Peyer's patch (tissue), 4 donors: ENCODE results near the gene MACROD2. TPM values are rescaled to one million over a fixed set of nuclear protein-coding genes. Genes with fewer than 3 reads are reported as not detected.
A peak's percentile ranks its signal among the peaks of the same experiment; 100 is the strongest.

ENCODE experiments used
- DNase-seq, 3 donors: peaks; one replicate each; pipeline ENCODE4 v3.0.0-alpha.2; 2017 to 2019
- H3K27ac ChIP-seq, 4 donors: fragments of 200-600 bp; sonication (generic); one replicate each; pipeline ENCODE4 v1.5.1; 2016 to 2019
- H3K27me3 ChIP-seq, 2 donors: fragments of 200-600 bp; sonication (generic); one replicate each; pipeline ENCODE4 v1.5.1; 2019
- H3K36me3 ChIP-seq, 3 donors: fragments of 200-600 bp; sonication (generic); one replicate each; pipeline ENCODE4 v1.5.1; 2016 to 2019
- H3K4me1 ChIP-seq, 4 donors: fragments of 200-600 bp; sonication (generic); one replicate each; pipeline ENCODE4 v1.5.1; 2016 to 2019
- H3K4me3 ChIP-seq, 4 donors: fragments of 200-600 bp; sonication (generic); 1 replicate in 3 of 4; 2 replicates in 1 of 4; pipeline ENCODE4 v1.5.1; 2016 to 2019; ENCODE audit warnings: mild to moderate bottlenecking in 1 of 4
- H3K9me3 ChIP-seq, 4 donors: fragments of 200-600 bp; sonication (generic); one replicate each; pipeline ENCODE4 v1.5.1; 2016 to 2019; ENCODE audit warnings: mild to moderate bottlenecking in 1 of 4
- CTCF ChIP-seq, 6 experiments: fragments of 450-650 bp in 4 of 6; fragments of 200-600 bp in 2 of 6; sonication (generic) in 1 of 6; IDR thresholded peaks; one replicate each; pipeline ENCODE4 v1.5.1; 2017 to 2019; ENCODE audit warnings: antibody characterized with exemption in 6 of 6, mild to moderate bottlenecking in 3 of 6, moderate library complexity in 1 of 6
- POLR2A ChIP-seq, 2 donors: fragments of 450-650 bp; IDR thresholded peaks; one replicate each; pipeline ENCODE4 v1.5.1; 2017; ENCODE audit warnings: antibody characterized with exemption in 2 of 2, mild to moderate bottlenecking in 2 of 2, moderate library complexity in 2 of 2
- total RNA-seq, 4 donors: library from RNA; depleted of rRNA; stranded (reverse); fragments of >200 nt; gene quantifications; one replicate each; pipeline ENCODE4 v1.1.0, GENCODE V29; 2016

Gene MACROD2
- total RNA-seq, 4 donors from 2014 or later: 2.5 to 10.7 (median 6.5) TPM

GRCh38 chr20:14319704-14320103 is 324.4 kb downstream of the MACROD2 start:
- no peaks in the 10 kb centered on the region for H3K9me3 ChIP-seq
- H3K36me3 ChIP-seq: no peaks in the 10 kb centered on the region
- H3K4me3 ChIP-seq: no peak overlapping the region
- no peak overlapping the region for H3K27ac ChIP-seq
- H3K4me1 ChIP-seq: no peaks in the 10 kb centered on the region
- TF ChIP-seq CTCF (IDR thresholded peaks at IDR 0.05): no peak
- no peak for DNase-seq
- H3K27me3 ChIP-seq: no peaks in the 10 kb centered on the region

GRCh38 chr20:14331646-14332045 is 336.3 kb downstream of the MACROD2 start:
- no peak overlapping the region for H3K27ac ChIP-seq
- TF ChIP-seq CTCF (IDR thresholded peaks at IDR 0.05) (no peak), POLR2A (IDR thresholded peaks at IDR 0.05) (no peak)
- peaks cover 0 to 6% (median 0%) of the 10 kb centered on the region in 3 donors for H3K36me3 ChIP-seq
- H3K4me1 ChIP-seq: no peaks in the 10 kb centered on the region
- DNase-seq: no peak
- H3K27me3 ChIP-seq: no peaks in the 10 kb centered on the region
- no peak overlapping the region for H3K4me3 ChIP-seq
- no peaks in the 10 kb centered on the region for H3K9me3 ChIP-seq

- no peak overlapping the region for H3K27ac ChIP-seq
- no peak overlapping the region for H3K4me3 ChIP-seq
Observed at GRCh38 chr20:14332866-14333265, 337.6 kb downstream of the MACROD2 start.

GRCh38 chr20:14333721-14334120 is 338.4 kb downstream of the MACROD2 start:
- peak overlapping the region in 2 of 4 donors; percentile 7 to 25 for H3K4me3 ChIP-seq
- DNase-seq: no peak
- no peak overlapping the region for H3K27ac ChIP-seq
- H3K4me1 ChIP-seq: no peaks in the 10 kb centered on the region
- no peaks in the 10 kb centered on the region for H3K9me3 ChIP-seq
- H3K36me3 ChIP-seq: no peaks in the 10 kb centered on the region
- TF ChIP-seq POLR2A (IDR thresholded peaks at IDR 0.05): no peak
- TF ChIP-seq CTCF (IDR thresholded peaks at IDR 0.05): no peak
- no peaks in the 10 kb centered on the region for H3K27me3 ChIP-seq

More at GRCh38 chr20:14332866-14333265, 337.6 kb downstream of the MACROD2 start:
- Histone ChIP-seq H3K4me1 (no peaks in the 10 kb centered on the region), H3K27me3 (no peaks in the 10 kb centered on the region), H3K9me3 (no peaks in the 10 kb centered on the region), H3K36me3 (no peaks in the 10 kb centered on the region)
- DNase-seq: no peak
- TF ChIP-seq CTCF (IDR thresholded peaks at IDR 0.05): no peak
- TF ChIP-seq POLR2A (IDR thresholded peaks at IDR 0.05): no peak

GRCh38 chr20:14334306-14334930 is 339.1 kb downstream of the MACROD2 start:
- TF ChIP-seq POLR2A (IDR thresholded peaks at IDR 0.05): no peak
- TF ChIP-seq CTCF (IDR thresholded peaks at IDR 0.05): peak in 3 of 6 experiments; percentile 44 to 53 (median 45)
- Histone ChIP-seq H3K9me3 (no peaks in the 10 kb centered on the region), H3K27ac (no peak overlapping the region), H3K4me1 (no peaks in the 10 kb centered on the region), H3K36me3 (no peaks in the 10 kb centered on the region), H3K4me3 (peak overlapping the region in 2 of 4 donors; percentile 7 to 25), H3K27me3 (no peaks in the 10 kb centered on the region)
- DNase-seq: no peak
